ENCODE measurements around the gene SPON1. TPM values are rescaled to one million over a fixed set of nuclear protein-coding genes. Genes with fewer than 3 reads are reported as not detected.

Gene SPON1
- total RNA-seq, 1 experiment from 2014 or later: 0.20 TPM

GRCh38 chr11:14203321-14203720 lies 240.8 kb downstream of the SPON1 start:
- H4K20me1 ChIP-seq (ENCODE audit: control insufficient read depth, insufficient read depth, insufficient read length): no peaks in the 10 kb centered on the region
- no peak for TF ChIP-seq CTCF (conservative IDR thresholded peaks at IDR 0.05)
- no peak overlapping the region; a peak in 1 of 7 replicates for H3K27ac Mint-ChIP-seq
- no peak overlapping the region for H2BK12ac ChIP-seq (ENCODE audit: insufficient read length, low read depth, low read length)
- WGBS (ENCODE audit: extremely low coverage, insufficient read length, low lambda C conversion rate): no CpG with 5 or more reads among the region's 4 CpGs
- no peak overlapping the region for H3K23ac ChIP-seq (ENCODE audit: insufficient read length, low read depth, low read length)
- no peak overlapping the region for H2AK5ac ChIP-seq (ENCODE audit: insufficient read length, low read length)
- no peaks in the 10 kb centered on the region for H3K4me1 ChIP-seq (ENCODE audit: insufficient read depth, low read length)
- H3K18ac ChIP-seq (ENCODE audit: insufficient read length, low read depth, low read length): no peak overlapping the region
- H3K4ac ChIP-seq (ENCODE audit: low read depth, low read length): no peak overlapping the region
- no peak overlapping the region for H2BK15ac ChIP-seq (ENCODE audit: low read depth, low read length)
- no peak overlapping the region for H2BK5ac ChIP-seq (ENCODE audit: insufficient read length, low read length)
- H3K14ac ChIP-seq (ENCODE audit: insufficient read depth, low read length): no peak overlapping the region
- no peak for DNase-seq
- H3K79me1 ChIP-seq (ENCODE audit: insufficient read depth, low read depth, low read length, poor library complexity, severe bottlenecking): no peaks in the 10 kb centered on the region
- no peaks in the 10 kb centered on the region for H3K27me3 ChIP-seq (ENCODE audit: insufficient read depth, low read length)
- no peak overlapping the region for H3K27ac ChIP-seq (ENCODE audit: insufficient read length, low read depth, low read length)
- H3K9me3 ChIP-seq (ENCODE audit: control insufficient read depth, low read depth, low read length): no peaks in the 10 kb centered on the region
- H3T11ph ChIP-seq (ENCODE audit: low read length): no peak overlapping the region
- H3K9ac ChIP-seq (ENCODE audit: extremely low read depth, insufficient read length, low read length): no peak overlapping the region
- H3K56ac ChIP-seq (ENCODE audit: insufficient read length, low read depth, low read length): no peak overlapping the region
- H3K4me1 Mint-ChIP-seq: peaks cover 14% of the 10 kb centered on the region in 2 experiments
- H2BK120ac ChIP-seq (ENCODE audit: low read depth, low read length, poor library complexity, severe bottlenecking): no peak overlapping the region
- H4K91ac ChIP-seq (ENCODE audit: insufficient read length, low read depth, low read length): no peak overlapping the region
- peak overlapping the region; percentile 45 for H2BK20ac ChIP-seq (ENCODE audit: low read depth, low read length, poor library complexity, severe bottlenecking)
- H4K8ac ChIP-seq (replicated peaks; ENCODE audit: insufficient read length, low read depth, low read length): no peak overlapping the region
- no peaks in the 10 kb centered on the region; a peak in 3 of 5 replicates for H3K9me3 Mint-ChIP-seq
- H3K4me2 ChIP-seq (ENCODE audit: insufficient read depth, insufficient read length, low read length): no peak overlapping the region
- no peaks in the 10 kb centered on the region for H3K36me3 Mint-ChIP-seq (ENCODE audit: insufficient read depth in 1 of 3, low read depth in 3 of 3)
- no peak overlapping the region for H3K4me3 Mint-ChIP-seq
- no peak overlapping the region for H2AFZ ChIP-seq (ENCODE audit: low read length)
- H3K79me2 ChIP-seq (ENCODE audit: insufficient read depth, low read length): no peaks in the 10 kb centered on the region
- no peaks in the 10 kb centered on the region for H3K23me2 ChIP-seq (ENCODE audit: insufficient read length, low read depth, low read length, poor library complexity, severe bottlenecking)
- no peak overlapping the region for H4K5ac ChIP-seq (ENCODE audit: insufficient read length, low read depth, low read length)
- no peaks in the 10 kb centered on the region for H3K27me3 Mint-ChIP-seq (ENCODE audit: low read depth)

Data from H9 (cell line).